D721Med (cell line): ENCODE measurements around the gene FUOM.

Source experiments
- DNase-seq: peaks from one replicate; pipeline ENCODE4 v3.0.0; 2011; ENCODE audit warnings: low spot score; ENCODE audit not compliant: insufficient read length
- FAIRE-seq: peaks from 2 replicates; lab custom pipeline; 2011; peaks lifted over from hg19 to GRCh38; lab: Jason Lieb, UNC
- CTCF ChIP-seq: IDR thresholded peaks from 2 replicates; pipeline ENCODE4 v1.5.1; 2012; ENCODE audit warnings: mild to moderate bottlenecking, control low read depth; ENCODE audit not compliant: insufficient read depth; ENCODE audit errors: missing control alignments

The FUOM gene

GRCh38 chr10:133332936-133333699, 24.7 kb downstream of the FUOM start:
- no peak for TF ChIP-seq CTCF
- FAIRE-seq (no peak), DNase-seq (no peak)

GRCh38 chr10:133329491-133330202, 28.2 kb downstream of the FUOM start:
- no peak for FAIRE-seq
- DNase-seq: peak; percentile 77
- TF ChIP-seq CTCF: peak; percentile 85

DNA sequence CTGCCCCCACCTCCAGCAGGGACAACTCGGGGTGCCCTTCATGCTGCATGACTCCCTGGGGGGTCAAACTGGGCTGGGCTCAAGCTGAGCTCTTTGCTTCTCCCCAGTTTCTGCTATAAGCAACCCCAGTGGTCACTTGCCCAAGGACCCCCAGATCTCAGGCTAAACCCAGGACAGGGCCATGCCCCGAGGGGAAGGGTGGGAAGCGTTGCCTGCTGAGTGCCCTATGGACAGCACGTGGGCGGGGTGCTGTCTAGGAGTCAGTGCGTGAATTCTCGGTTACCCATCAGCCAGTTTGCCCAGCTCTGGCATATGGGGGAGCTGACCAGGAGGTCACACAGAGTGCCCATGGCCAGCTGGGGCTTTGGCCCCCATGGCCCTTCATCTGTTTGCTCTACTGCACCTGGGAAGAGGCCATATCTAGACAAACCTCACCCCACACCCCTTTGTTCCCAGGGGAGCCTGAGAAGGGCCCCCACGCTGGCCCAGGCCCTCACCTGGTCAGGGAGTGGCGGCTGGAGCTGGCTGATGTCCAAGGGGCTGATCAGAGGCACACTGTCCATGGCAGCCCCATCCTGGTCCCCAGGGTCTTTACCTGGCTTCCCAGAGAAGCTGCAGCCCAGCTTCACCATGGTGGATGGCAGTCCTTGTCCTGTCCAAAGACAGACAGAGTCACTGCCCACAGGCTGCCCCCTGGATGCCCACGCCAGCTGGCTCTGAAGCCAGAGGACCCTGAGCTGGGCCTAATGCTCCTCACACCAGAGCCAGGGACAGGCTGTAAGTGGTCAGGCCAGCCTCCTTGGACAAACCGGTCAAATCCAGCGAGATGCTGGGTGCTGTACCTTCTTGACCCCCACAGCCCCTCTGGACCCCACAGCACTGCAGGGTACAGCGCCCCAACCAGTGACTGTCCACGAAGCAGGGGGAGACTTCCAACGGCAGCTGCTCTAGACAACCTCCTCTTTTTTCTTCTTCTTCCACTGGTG, 29.2 kb downstream of the FUOM start:
- no peak for FAIRE-seq
- no peak for TF ChIP-seq CTCF

GRCh38 chr10:133327651-133328357, 30.0 kb downstream of the FUOM start:
- no peak for TF ChIP-seq CTCF
- no peak for FAIRE-seq
- no peak for DNase-seq

More for the DNA sequence above, 29.2 kb downstream of the FUOM start:
- DNase-seq: no peak

- FAIRE-seq: no peak
- DNase-seq: no peak
- TF ChIP-seq CTCF: no peak
Observed at GRCh38 chr10:133326745-133327650, 30.8 kb downstream of the FUOM start.

GRCh38 chr10:133326223-133326551, 31.6 kb downstream of the FUOM start:
- no peak for TF ChIP-seq CTCF
- DNase-seq: no peak
- FAIRE-seq: no peak
